Right cardiac atrium (tissue), 5 donors: ENCODE results near the gene IMMP2L. TPM values are rescaled to one million over a fixed set of nuclear protein-coding genes. Genes with fewer than 3 reads are reported as not detected.

Experiments used
- ATAC-seq, 2 donors: fragments of 200-7000 bp; cut with Tn5 transposase; one replicate each; pipeline versions ENCODE4 v1.8.0 to v1.9.1; 2020; ENCODE audit warnings: moderate library complexity in 2 of 2, mild to moderate bottlenecking in 1 of 2
- DNase-seq, 3 donors: peaks; one replicate each; pipeline ENCODE4 v3.0.0-alpha.2; 2020
- H3K27ac ChIP-seq: one replicate; pipeline ENCODE4 v1.5.1; 2013; ENCODE audit warnings: mild to moderate bottlenecking, low read length, control low read depth, moderate library complexity
- H3K27me3 ChIP-seq: one replicate; pipeline ENCODE4 v1.6.1; 2013; ENCODE audit not compliant: control insufficient read depth, insufficient read depth
- H3K4me1 ChIP-seq: one replicate; pipeline ENCODE4 v1.6.1; 2013; ENCODE audit warnings: low read length; ENCODE audit not compliant: control insufficient read depth, insufficient read depth
- H3K4me3 ChIP-seq: one replicate; pipeline ENCODE4 v1.5.1; 2013; ENCODE audit warnings: low read length, control low read depth
- H3K9me3 ChIP-seq: one replicate; pipeline ENCODE4 v1.6.1; 2013; ENCODE audit warnings: low read length; ENCODE audit not compliant: control insufficient read depth
- WGBS: extraction: QIAGEN DNeasy Blood & Tissue Kit; methylation state at CpG from one replicate; pipeline ENCODE4 v1.1.7; 2013; 5-methylcytosine and 5-hydroxymethylcytosine counted together
- intact Hi-C, 4 donors: fragments of 100-400 bp; cut with DNase I; formaldehyde crosslinking; loops; one replicate each; pipeline versions ENCODE4 v1.11.0 to v1.14.0; 2022 to 2023
- polyA plus RNA-seq: library from polyadenylated mRNA; stranded (reverse); fragments of 200-250 nt; gene quantifications from one replicate; pipeline ENCODE4 v1.2.3, GENCODE V29; 2013
- total RNA-seq, 4 donors: library from RNA; stranded (reverse); fragmentation: NEBNext Ultra II Directional; extraction: Animal tissue kit (Norgen Biotek cat#: 25700); gene quantifications; one replicate each; pipeline ENCODE4 v1.2.1, GENCODE V29; 2021
- donor health status: healthy with polysubstance abuse.
- donor health status: DM: no; HTN: yes; CAD: no.
- donor health status: DM: no; HTN: no; CAD: no.
- donor health status: DM: no; HTN: yes; CAD: no; lungs with severe emphysema.
- donor health status: DM: yes; HTN: yes; CAD: no.

The IMMP2L gene
- total and polyA plus RNA-seq, 5 donors = 6.6 to 16.2 (median 13.9) TPM

GRCh38 chr7:111210043-111210442 is 352.2 kb downstream of the IMMP2L start:
- no peaks in the 10 kb centered on the region for H3K27me3 ChIP-seq

DNA sequence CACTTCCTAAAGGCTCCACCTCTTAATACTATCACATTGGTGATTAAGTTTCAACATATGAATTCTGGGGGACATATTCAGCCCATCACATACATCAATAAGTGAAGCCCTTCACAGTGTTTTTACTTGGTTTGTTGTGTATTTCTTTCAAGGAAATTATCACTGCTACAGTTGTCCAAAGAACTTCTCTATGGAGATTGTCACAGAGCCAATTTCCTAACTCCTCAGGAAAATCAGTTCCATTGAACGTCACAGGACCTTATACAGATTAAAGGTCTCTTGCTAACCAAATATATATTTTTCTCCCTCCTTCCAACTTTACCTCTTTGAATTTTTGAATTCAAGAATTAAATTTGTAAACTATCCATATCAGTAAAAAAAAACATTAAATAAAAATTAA is 357.0 kb downstream of the IMMP2L start:
- no peak overlapping the region for H3K4me3 ChIP-seq
- H3K27ac ChIP-seq = no peak overlapping the region
- DNase-seq (no peak), ATAC-seq (no peak)
- WGBS = 38% methylated on average over 1 of the region's 1 CpG
- intact Hi-C loops = no loop called here
- H3K9me3 ChIP-seq = no peaks in the 10 kb centered on the region
- no peaks in the 10 kb centered on the region for H3K27me3 ChIP-seq
- H3K4me1 ChIP-seq = no peaks in the 10 kb centered on the region

More at GRCh38 chr7:111210043-111210442, 352.2 kb downstream of the IMMP2L start:
- Histone ChIP-seq H3K4me3 (no peak overlapping the region), H3K27ac (no peak overlapping the region), H3K4me1 (no peaks in the 10 kb centered on the region), H3K9me3 (no peaks in the 10 kb centered on the region)
- DNase-seq (no peak), ATAC-seq (no peak)
- intact Hi-C loops = no loop called here
- WGBS = 94% methylated on average over 1 of the region's 1 CpG

DNA sequence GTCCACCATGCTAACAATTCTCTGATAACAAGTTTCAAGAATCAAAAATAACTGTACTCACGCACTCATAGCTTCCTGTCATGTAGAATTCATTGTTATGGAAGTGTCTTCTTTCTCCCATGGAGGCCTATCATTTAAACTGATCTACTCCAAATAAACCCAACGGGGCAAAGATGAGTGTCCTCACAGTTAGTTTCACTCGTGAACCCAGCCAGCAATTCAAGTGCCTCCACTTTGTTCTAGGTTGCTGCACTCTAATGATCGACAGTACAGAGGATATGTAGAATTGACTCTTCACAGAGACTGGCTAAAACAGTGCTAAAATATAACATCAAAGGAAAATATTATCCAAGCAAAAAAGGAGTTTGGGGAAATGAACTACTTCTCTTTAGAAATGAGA is 360.0 kb downstream of the IMMP2L start:
- Histone ChIP-seq H3K27me3 (no peaks in the 10 kb centered on the region), H3K27ac (no peak overlapping the region), H3K4me3 (no peak overlapping the region), H3K9me3 (no peaks in the 10 kb centered on the region), H3K4me1 (no peaks in the 10 kb centered on the region)
- WGBS = 85% methylated on average over 4 of the region's 4 CpGs
- no peak for ATAC-seq
- intact Hi-C loops = no loop called here
- no peak for DNase-seq

- intact Hi-C loops = no loop called here
- ATAC-seq = no peak
- Histone ChIP-seq H3K27me3 (no peaks in the 10 kb centered on the region), H3K4me3 (no peak overlapping the region), H3K27ac (no peak overlapping the region), H3K9me3 (no peaks in the 10 kb centered on the region), H3K4me1 (no peaks in the 10 kb centered on the region)
- DNase-seq = no peak
Observed at GRCh38 chr7:111199643-111200042, 362.6 kb downstream of the IMMP2L start.

DNA sequence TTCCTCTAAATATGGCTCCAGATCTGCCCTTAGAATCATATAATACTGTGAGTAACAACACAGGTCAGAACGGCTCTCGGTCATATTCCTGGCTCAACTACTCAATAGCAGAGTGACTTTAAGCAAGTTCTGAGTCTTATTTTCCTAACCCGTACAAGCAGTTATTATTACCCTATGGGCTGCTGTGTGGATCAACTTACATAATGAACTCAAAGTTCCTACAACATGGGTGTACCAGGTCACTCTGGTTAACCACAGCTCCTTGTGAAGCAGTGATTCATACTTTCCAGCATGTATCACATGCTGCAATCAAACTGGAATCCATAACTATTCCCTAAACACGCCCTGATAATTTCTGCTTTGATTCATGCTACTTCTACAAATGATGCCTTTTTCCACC is 364.0 kb downstream of the IMMP2L start:
- DNase-seq = no peak
- Histone ChIP-seq H3K9me3 (no peaks in the 10 kb centered on the region), H3K27me3 (no peaks in the 10 kb centered on the region), H3K4me1 (no peaks in the 10 kb centered on the region), H3K4me3 (no peak overlapping the region), H3K27ac (no peak overlapping the region)
- intact Hi-C loops = no loop called here
- no peak for ATAC-seq
- 90% methylated on average over 4 of the region's 4 CpGs for WGBS

DNA sequence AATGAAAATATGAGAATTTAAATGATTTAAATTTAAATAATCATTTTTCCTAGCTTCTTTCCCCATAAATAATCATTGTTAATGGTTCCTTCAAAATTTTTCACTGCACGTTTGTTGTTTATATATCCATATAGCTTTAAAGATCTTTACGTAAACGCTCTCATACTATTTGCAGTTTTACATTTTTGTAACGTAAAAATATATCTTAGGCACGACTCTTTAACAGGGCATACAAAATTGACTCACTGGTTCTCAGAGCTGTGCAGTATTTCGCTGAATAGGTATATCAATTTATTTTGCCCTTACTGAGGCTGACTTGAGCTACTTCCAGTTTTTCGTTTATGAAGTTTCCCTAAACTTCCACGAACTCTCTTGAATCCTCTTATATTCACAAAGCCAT is 365.6 kb downstream of the IMMP2L start:
- 98% methylated on average over 8 of the region's 8 CpGs for WGBS

GRCh38 chr7:111192614-111193413 is 369.5 kb downstream of the IMMP2L start:
- no peak overlapping the region for H3K27ac ChIP-seq
- no peaks in the 10 kb centered on the region for H3K4me1 ChIP-seq
- intact Hi-C loops = no loop called here
- no peaks in the 10 kb centered on the region for H3K9me3 ChIP-seq
- ATAC-seq = no peak
- 89% methylated on average over 3 of the region's 3 CpGs for WGBS
- no peak overlapping the region for H3K4me3 ChIP-seq
- H3K27me3 ChIP-seq = no peaks in the 10 kb centered on the region
- no peak for DNase-seq

More for the DNA sequence above, 365.6 kb downstream of the IMMP2L start:
- DNase-seq (no peak), ATAC-seq (no peak)
- no peak overlapping the region for H3K27ac ChIP-seq
- H3K4me1 ChIP-seq = no peaks in the 10 kb centered on the region
- H3K9me3 ChIP-seq = no peaks in the 10 kb centered on the region
- no peak overlapping the region for H3K4me3 ChIP-seq
- intact Hi-C loops = no loop called here
- H3K27me3 ChIP-seq = no peaks in the 10 kb centered on the region

GRCh38 chr7:111190804-111191203 is 371.5 kb downstream of the IMMP2L start:
- ATAC-seq = no peak
- H3K4me1 ChIP-seq = no peaks in the 10 kb centered on the region
- no peaks in the 10 kb centered on the region for H3K27me3 ChIP-seq
- intact Hi-C loops = no loop called here
- H3K9me3 ChIP-seq = no peaks in the 10 kb centered on the region
- H3K27ac ChIP-seq = no peak overlapping the region
- no peak for DNase-seq
- WGBS = 49% methylated on average over 2 of the region's 2 CpGs
- H3K4me3 ChIP-seq = no peak overlapping the region

GRCh38 chr7:111184987-111185386 is 377.3 kb downstream of the IMMP2L start:
- Histone ChIP-seq H3K27me3 (no peaks in the 10 kb centered on the region), H3K27ac (no peak overlapping the region), H3K4me3 (no peak overlapping the region), H3K4me1 (no peaks in the 10 kb centered on the region), H3K9me3 (no peaks in the 10 kb centered on the region)
- DNase-seq = no peak
- intact Hi-C loops = no loop called here
- ATAC-seq = no peak
- 90% methylated on average over 3 of the region's 3 CpGs for WGBS

- H3K4me1 ChIP-seq = no peaks in the 10 kb centered on the region
- ATAC-seq (no peak), DNase-seq (no peak)
- H3K9me3 ChIP-seq = no peaks in the 10 kb centered on the region
- no peak overlapping the region for H3K27ac ChIP-seq
- intact Hi-C loops = no loop called here
- H3K4me3 ChIP-seq = no peak overlapping the region
- H3K27me3 ChIP-seq = no peaks in the 10 kb centered on the region
Observed at GRCh38 chr7:111183321-111183720, 379.0 kb downstream of the IMMP2L start.

DNA sequence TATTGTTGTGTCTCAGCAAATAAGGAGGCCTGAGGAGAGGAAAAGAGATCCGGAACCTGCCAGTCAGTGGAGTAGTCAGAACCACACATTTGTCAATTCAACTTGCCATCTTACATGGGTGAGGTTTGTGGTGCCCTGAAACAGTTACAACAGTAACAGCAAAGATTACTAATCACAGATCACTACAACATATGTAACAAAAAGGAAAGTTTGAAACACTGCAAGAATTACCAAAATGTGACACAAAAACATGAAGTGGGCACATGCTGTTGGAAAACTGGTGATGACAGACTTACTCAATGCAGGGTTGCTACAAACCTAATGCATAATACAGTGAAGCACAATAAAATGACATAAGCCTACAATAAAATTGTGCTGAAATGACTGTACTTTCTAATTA is 382.0 kb downstream of the IMMP2L start:
- ATAC-seq = no peak
- no peak overlapping the region for H3K4me3 ChIP-seq
- no peaks in the 10 kb centered on the region for H3K4me1 ChIP-seq
- no peaks in the 10 kb centered on the region for H3K9me3 ChIP-seq
- no peak for DNase-seq
- WGBS = 88% methylated on average over 1 of the region's 1 CpG
- H3K27me3 ChIP-seq = no peaks in the 10 kb centered on the region
- no peak overlapping the region for H3K27ac ChIP-seq
- intact Hi-C loops = no loop called here
